ENCODE measurements around the gene GRIK4. TPM values are rescaled to one million over a fixed set of nuclear protein-coding genes. Genes with fewer than 3 reads are reported as not detected.
"Not testable (repeated sequence)": the region's sequence is repeated elsewhere in the genome, so short reads cannot be mapped to it uniquely, and the experiment has no call there.

Gene GRIK4
- polyA plus RNA-seq, 1 experiment: 0.55 TPM

DNA sequence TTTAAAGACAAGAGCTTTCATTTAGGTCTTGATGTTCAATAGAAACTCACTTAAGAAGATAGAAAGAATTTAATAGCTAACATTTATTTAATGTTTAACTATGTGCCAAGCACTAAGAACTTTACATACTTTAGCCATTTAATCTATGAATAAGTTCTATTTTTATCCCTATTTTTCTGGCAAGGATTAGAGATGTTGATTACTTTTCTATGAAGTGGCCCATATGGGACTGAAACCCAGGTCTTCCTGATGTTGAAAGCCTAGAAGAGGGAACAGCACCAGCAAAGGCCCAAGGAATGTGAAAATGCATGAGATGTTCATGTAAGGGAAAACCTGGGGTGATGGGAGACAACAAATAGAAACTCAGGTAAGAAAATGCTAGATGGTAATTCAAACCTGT lies 497.0 kb downstream of the GRIK4 start:
- Histone ChIP-seq H3K27ac (ENCODE audit: low read depth, low read length) (no peak overlapping the region), H3K27me3 (ENCODE audit: control insufficient read depth, insufficient read depth, low read length) (no peaks in the 10 kb centered on the region), H3K9me3 (ENCODE audit: control insufficient read depth, insufficient read depth, low read length) (no peaks in the 10 kb centered on the region), H3K4me3 (ENCODE audit: low read depth, low read length) (no peak overlapping the region)
- DNase-seq (ENCODE audit: low read depth, low spot score): no peak
- TF ChIP-seq, protein P1, sequence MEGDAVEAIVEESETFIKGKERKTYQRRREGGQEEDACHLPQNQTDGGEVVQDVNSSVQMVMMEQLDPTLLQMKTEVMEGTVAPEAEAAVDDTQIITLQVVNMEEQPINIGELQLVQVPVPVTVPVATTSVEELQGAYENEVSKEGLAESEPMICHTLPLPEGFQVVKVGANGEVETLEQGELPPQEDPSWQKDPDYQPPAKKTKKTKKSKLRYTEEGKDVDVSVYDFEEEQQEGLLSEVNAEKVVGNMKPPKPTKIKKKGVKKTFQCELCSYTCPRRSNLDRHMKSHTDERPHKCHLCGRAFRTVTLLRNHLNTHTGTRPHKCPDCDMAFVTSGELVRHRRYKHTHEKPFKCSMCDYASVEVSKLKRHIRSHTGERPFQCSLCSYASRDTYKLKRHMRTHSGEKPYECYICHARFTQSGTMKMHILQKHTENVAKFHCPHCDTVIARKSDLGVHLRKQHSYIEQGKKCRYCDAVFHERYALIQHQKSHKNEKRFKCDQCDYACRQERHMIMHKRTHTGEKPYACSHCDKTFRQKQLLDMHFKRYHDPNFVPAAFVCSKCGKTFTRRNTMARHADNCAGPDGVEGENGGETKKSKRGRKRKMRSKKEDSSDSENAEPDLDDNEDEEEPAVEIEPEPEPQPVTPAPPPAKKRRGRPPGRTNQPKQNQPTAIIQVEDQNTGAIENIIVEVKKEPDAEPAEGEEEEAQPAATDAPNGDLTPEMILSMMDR (IDR thresholded peaks at IDR 0.05; ENCODE audit: low read depth, low read length): no peak
- ChIA-PET CTCF (interaction anchor here (1.2 kb wide), 1 partner anchor 186 kb away, joined by 5 read pairs; no protein-coding TSS in a partner anchor), POLR2A (no interaction called here)

DNA sequence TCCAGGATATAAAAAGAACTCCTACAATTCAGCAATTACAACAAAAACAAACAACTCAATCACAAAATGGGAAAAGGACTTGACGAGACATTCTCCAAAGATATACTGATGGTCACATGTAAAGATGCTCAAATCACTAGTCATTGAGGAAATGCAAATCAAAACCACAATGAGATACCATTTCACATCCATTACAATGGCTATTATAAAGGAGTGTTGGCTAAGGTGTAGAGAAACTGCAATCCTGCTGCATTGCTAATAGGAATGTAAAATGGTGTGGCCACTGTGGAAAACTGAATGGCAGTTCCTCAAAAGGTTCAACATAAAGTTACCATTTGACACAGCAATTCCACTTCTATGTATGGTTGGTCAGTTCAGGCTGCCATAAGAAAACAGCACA lies 500.5 kb downstream of the GRIK4 start:
- DNase-seq (ENCODE audit: low read depth, low spot score): no peak
- Histone ChIP-seq H3K27ac (ENCODE audit: low read depth, low read length) (no peak overlapping the region), H3K27me3 (ENCODE audit: control insufficient read depth, insufficient read depth, low read length) (no peaks in the 10 kb centered on the region), H3K9me3 (ENCODE audit: control insufficient read depth, insufficient read depth, low read length) (no peaks in the 10 kb centered on the region), H3K4me3 (ENCODE audit: low read depth, low read length) (no peak overlapping the region)
- TF ChIP-seq, protein P1 (IDR thresholded peaks at IDR 0.05; ENCODE audit: low read depth, low read length): no peak
- POLR2A ChIA-PET: no interaction called here
- CTCF ChIA-PET: no interaction called here

DNA sequence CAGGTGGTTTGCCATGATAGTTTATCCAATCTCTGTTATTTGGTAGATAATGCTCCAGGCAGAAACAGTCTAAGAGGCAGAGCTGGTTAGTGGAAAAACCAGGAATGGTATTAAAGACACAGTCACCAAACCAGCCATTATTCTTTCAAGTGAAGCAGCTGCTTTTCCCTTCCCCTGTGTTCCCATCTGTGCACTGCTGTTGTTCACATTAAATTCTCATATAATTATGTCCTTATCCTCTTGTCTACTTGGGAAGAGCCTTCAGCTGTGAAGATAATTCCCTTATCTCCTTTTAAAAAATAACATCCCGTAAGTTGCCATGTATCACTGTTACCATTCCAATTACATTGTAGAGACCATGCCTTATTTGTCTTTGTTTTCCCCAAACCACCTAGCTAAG lies 507.2 kb downstream of the GRIK4 start:
- peaks cover 7% of the 10 kb centered on the region for H3K27me3 ChIP-seq (ENCODE audit: control insufficient read depth, insufficient read depth, low read length)
- no peak overlapping the region for H3K27ac ChIP-seq (ENCODE audit: low read depth, low read length)
- ChIA-PET CTCF (interaction anchor here (0.6 kb wide), 1 partner anchor 332 kb away, joined by 3 read pairs; no protein-coding TSS in a partner anchor), POLR2A (no interaction called here)
- no peaks in the 10 kb centered on the region for H3K9me3 ChIP-seq (ENCODE audit: control insufficient read depth, insufficient read depth, low read length)
- TF ChIP-seq, protein P1 (IDR thresholded peaks at IDR 0.05; ENCODE audit: low read depth, low read length): no peak
- H3K4me3 ChIP-seq (ENCODE audit: low read depth, low read length): no peak overlapping the region
- no peak for DNase-seq (ENCODE audit: low read depth, low spot score)

DNA sequence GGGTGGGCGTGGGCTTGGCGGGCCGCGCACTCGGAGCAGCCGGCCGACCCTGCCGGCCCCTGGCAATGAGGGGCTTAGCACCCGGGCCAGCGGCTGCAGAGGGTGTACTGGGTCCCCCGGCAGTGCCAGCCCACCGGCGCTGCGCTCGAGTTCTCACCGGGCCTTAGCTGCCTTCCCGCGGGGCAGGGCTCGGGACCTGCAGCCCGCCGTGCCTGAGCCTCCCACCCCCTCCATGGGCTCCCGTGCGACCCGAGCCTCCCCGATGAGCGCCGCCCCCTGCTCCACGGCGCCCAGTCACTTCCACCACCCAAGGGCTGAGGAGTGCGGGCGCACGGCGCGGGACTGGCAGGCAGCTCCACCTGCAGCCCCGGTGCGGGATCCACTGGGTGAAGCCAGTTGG lies 510.2 kb downstream of the GRIK4 start:
- H3K27me3 ChIP-seq (ENCODE audit: control insufficient read depth, insufficient read depth, low read length); CTCF ChIA-PET: not testable (repeated sequence)

DNA sequence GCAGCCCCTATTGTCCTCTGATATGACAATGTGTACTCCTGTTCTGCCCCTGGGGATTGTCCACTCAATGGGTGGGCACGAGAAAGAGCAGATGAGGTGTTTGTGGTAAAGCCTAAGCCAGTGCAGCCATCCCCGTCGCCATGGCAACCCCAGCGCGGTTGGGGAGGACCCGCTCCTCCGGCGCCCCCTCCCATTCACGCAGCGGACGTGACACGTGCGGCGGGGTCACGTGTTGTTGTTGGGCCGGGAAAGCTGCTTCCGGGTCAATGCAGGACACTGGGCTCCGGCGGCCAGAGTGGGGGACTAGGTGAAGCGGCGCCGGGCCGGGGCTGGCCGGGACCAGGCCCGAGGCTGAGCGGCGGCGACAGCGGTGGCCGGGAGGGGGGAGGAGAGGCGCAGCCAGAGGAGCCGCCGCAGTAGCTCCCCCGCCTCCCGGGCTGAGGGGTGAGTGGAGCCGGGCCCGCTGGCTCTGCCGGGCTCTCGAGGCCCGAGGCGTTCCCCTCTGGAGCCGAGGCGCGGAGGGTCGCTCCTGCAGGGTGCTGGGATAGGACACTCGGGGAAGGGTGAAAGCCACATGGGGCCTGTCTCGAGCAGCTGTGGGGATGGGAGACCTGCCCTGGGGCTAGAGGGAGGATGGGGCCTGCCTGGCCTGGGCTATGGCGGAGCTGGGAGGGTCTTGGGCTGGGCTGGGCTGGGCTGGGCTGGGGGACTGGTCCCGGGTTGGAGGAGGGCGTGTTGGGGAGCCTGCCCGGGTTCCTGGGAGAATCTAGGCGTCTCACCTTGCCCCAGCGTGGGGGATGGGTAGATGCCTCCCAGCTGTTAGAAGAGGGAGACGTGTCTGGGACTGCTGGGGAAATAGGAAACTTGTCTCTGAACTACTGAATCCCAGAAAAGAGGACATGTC lies 512.6 kb downstream of the GRIK4 start, which contains the start of gene TBCEL:
TBCEL (plus strand) TSS at position 255 of the 904 bp plus-strand sequence. CDS start 21,589 bp downstream, outside the sequence.
- H3K4me3 ChIP-seq (ENCODE audit: low read depth, low read length): peak within 1 kb of the TSS; percentile 98
- TF ChIP-seq, protein P1 (IDR thresholded peaks at IDR 0.05; ENCODE audit: low read depth, low read length): no peak
- peak within 1 kb of the TSS; percentile 52 for H3K27ac ChIP-seq (ENCODE audit: low read depth, low read length)
- H3K9me3 ChIP-seq (ENCODE audit: control insufficient read depth, insufficient read depth, low read length): no peaks in the 10 kb centered on the region
- ChIA-PET POLR2A (interaction anchor here (0.6 to 0.7 kb wide), 4 partner anchors 10 to 614 kb away, joined by 3 to 4 read pairs (median 3); no protein-coding TSS in a partner anchor), CTCF (interaction anchor here (1.2 to 1.4 kb wide), 2 partner anchors 171 to 339 kb away, joined by 3 read pairs; no protein-coding TSS in a partner anchor)
- DNase-seq (ENCODE audit: low read depth, low spot score): peak; percentile 50
- peaks cover 4% of the 10 kb centered on the region for H3K27me3 ChIP-seq (ENCODE audit: control insufficient read depth, insufficient read depth, low read length)

More for the DNA sequence above, 510.2 kb downstream of the GRIK4 start:
- H3K27ac ChIP-seq (ENCODE audit: low read depth, low read length); H3K4me3 ChIP-seq (ENCODE audit: low read depth, low read length); DNase-seq (ENCODE audit: low read depth, low spot score); H3K9me3 ChIP-seq (ENCODE audit: control insufficient read depth, insufficient read depth, low read length); POLR2A ChIA-PET: not testable (repeated sequence)

All from AG04450 (cell line).